Measurements from ENCODE around the gene TRPC4AP.
"Not testable (repeated sequence)": the region's sequence is repeated elsewhere in the genome, so short reads cannot be mapped to it uniquely, and the experiment has no call there.

GRCh38 chr20:35080348-35080642, 12.3 kb downstream of the TRPC4AP start:
- not testable (repeated sequence) for TF ChIP-seq SUZ12 (IDR thresholded peaks at IDR 0.05; ENCODE audit: extremely low read depth, insufficient read depth, insufficient read length); YY1 (IDR thresholded peaks at IDR 0.05; ENCODE audit: insufficient read depth, insufficient read length); ZNF274 (IDR thresholded peaks at IDR 0.05; ENCODE audit: low read depth, low read length)

Measured in NT2/D1 (cell line).